ENCODE measurements around the gene PPDPF.

- TF ChIP-seq ZC3H10 (CRISPR knock-in tag; IDR thresholded peaks at IDR 0.05) (no peak), CREB5 (CRISPR knock-in tag; IDR thresholded peaks at IDR 0.05; ENCODE audit: low read depth) (no peak), ZFP3 (CRISPR knock-in tag; IDR thresholded peaks at IDR 0.05) (no peak), ESRRG (CRISPR knock-in tag; IDR thresholded peaks at IDR 0.05) (no peak), BACH2 (CRISPR knock-in tag; IDR thresholded peaks at IDR 0.05; ENCODE audit: borderline replicate concordance) (no peak)
Observed at GRCh38 chr20:63565021-63565698, 44.6 kb downstream of the PPDPF start.
